ENCODE measurements around the gene RBM18. TPM values are rescaled to one million over a fixed set of nuclear protein-coding genes. Genes with fewer than 3 reads are reported as not detected.

RBM18 gene
- total RNA-seq, 1 donor from 2014 or later, result 20.2 TPM

- TF ChIP-seq CTCF (IDR thresholded peaks at IDR 0.05), result peak; percentile 39
- no peak for DNase-seq (ENCODE audit: low spot score)
Observed at GRCh38 chr9:122192261-122192875, 72.3 kb downstream of the RBM18 start.

GRCh38 chr9:122191584-122191983 lies 73.1 kb downstream of the RBM18 start:
- Mint-ChIP-seq H3K4me3 (ENCODE audit: unreplicated experiment) (no peak overlapping the region), H3K36me3 (ENCODE audit: low read depth) (no peaks in the 10 kb centered on the region), H3K27me3 (ENCODE audit: low read depth) (peaks cover 32% of the 10 kb centered on the region), H3K9me3 (ENCODE audit: low read depth) (no peaks in the 10 kb centered on the region), H3K27ac (ENCODE audit: unreplicated experiment) (no peak overlapping the region), H3K4me1 (ENCODE audit: low read depth) (peaks cover 13% of the 10 kb centered on the region)
- no peak for DNase-seq (ENCODE audit: low spot score)
- no peak for TF ChIP-seq CTCF (IDR thresholded peaks at IDR 0.05)

More at GRCh38 chr9:122192261-122192875, 72.3 kb downstream of the RBM18 start:
- peaks cover 13% of the 10 kb centered on the region for H3K4me1 Mint-ChIP-seq (ENCODE audit: low read depth)
- no peak overlapping the region for H3K27ac Mint-ChIP-seq (ENCODE audit: unreplicated experiment)
- H3K36me3 Mint-ChIP-seq (ENCODE audit: low read depth), result no peaks in the 10 kb centered on the region
- no peaks in the 10 kb centered on the region for H3K9me3 Mint-ChIP-seq (ENCODE audit: low read depth)
- H3K4me3 Mint-ChIP-seq (ENCODE audit: unreplicated experiment), result no peak overlapping the region
- H3K27me3 Mint-ChIP-seq (ENCODE audit: low read depth), result peaks cover 39% of the 10 kb centered on the region

- Mint-ChIP-seq H3K27ac (ENCODE audit: unreplicated experiment) (no peak overlapping the region), H3K4me3 (ENCODE audit: unreplicated experiment) (no peak overlapping the region), H3K9me3 (ENCODE audit: low read depth) (no peaks in the 10 kb centered on the region), H3K36me3 (ENCODE audit: low read depth) (no peaks in the 10 kb centered on the region), H3K27me3 (ENCODE audit: low read depth) (peaks cover 32% of the 10 kb centered on the region), H3K4me1 (ENCODE audit: low read depth) (peaks cover 13% of the 10 kb centered on the region)
- DNase-seq (ENCODE audit: low spot score), result no peak
- no peak for TF ChIP-seq CTCF (IDR thresholded peaks at IDR 0.05)
Observed at GRCh38 chr9:122190597-122191381, 73.9 kb downstream of the RBM18 start.

- peaks cover 13% of the 10 kb centered on the region for H3K4me1 Mint-ChIP-seq (ENCODE audit: low read depth)
- H3K27me3 Mint-ChIP-seq (ENCODE audit: low read depth), result peaks cover 39% of the 10 kb centered on the region
- H3K27ac Mint-ChIP-seq (ENCODE audit: unreplicated experiment), result no peak overlapping the region
- TF ChIP-seq CTCF (IDR thresholded peaks at IDR 0.05), result no peak
- H3K36me3 Mint-ChIP-seq (ENCODE audit: low read depth), result no peaks in the 10 kb centered on the region
- no peaks in the 10 kb centered on the region for H3K9me3 Mint-ChIP-seq (ENCODE audit: low read depth)
- no peak for DNase-seq (ENCODE audit: low spot score)
- H3K4me3 Mint-ChIP-seq (ENCODE audit: unreplicated experiment), result no peak overlapping the region
Observed at GRCh38 chr9:122188369-122188768, 76.3 kb downstream of the RBM18 start.

Other genes with a start within 250 kb of the RBM18 start
- gene TTLL11, start 171.5 kb downstream of the RBM18 start, total RNA-seq, result 7.1 to 12.8 TPM (median 9.1 TPM) in 3 replicates
- gene NDUFA8, start 105.1 kb downstream of the RBM18 start, total RNA-seq, result 47.9 to 62.6 TPM (median 49.7 TPM) in 3 replicates
- gene MORN5, start 104.9 kb downstream of the RBM18 start, total RNA-seq, result not detected in 3 replicates
- not detected in 3 replicates for gene LHX6, start 35.9 kb downstream of the RBM18 start, total RNA-seq
- gene MRRF, start within 50 bp of the RBM18 start, total RNA-seq, result 18.3 to 25.4 TPM (median 21.7 TPM) in 3 replicates
- 0.59 to 2.7 TPM (median 0.97 TPM) in 3 replicates for gene PTGS1, start 106.2 kb upstream of the RBM18 start, total RNA-seq
- not detected in 3 replicates for gene OR1J1, start 213.1 kb upstream of the RBM18 start, total RNA-seq
- not detected in 3 replicates for gene OR1J2, start 246.0 kb upstream of the RBM18 start, total RNA-seq

Data from chondrocyte (in vitro differentiated cells).